ENCODE measurements around the gene AP2B1.

The AP2B1 gene

GRCh38 chr17:35709874-35710273, 122.8 kb downstream of the AP2B1 start:
- no peak for TF ChIP-seq CTCF (conservative IDR thresholded peaks at IDR 0.05)
- H3K27ac ChIP-seq, result peak overlapping the region; percentile 40

- no peak for TF ChIP-seq CTCF (conservative IDR thresholded peaks at IDR 0.05)
- H3K27ac ChIP-seq, result no peak overlapping the region
Measured at GRCh38 chr17:35710950-35711349, 123.8 kb downstream of the AP2B1 start.

GRCh38 chr17:35713069-35713728, 126.1 kb downstream of the AP2B1 start:
- TF ChIP-seq CTCF (conservative IDR thresholded peaks at IDR 0.05), result no peak
- no peak overlapping the region for H3K27ac ChIP-seq

GRCh38 chr17:35714988-35715387, 127.9 kb downstream of the AP2B1 start:
- no peak for TF ChIP-seq CTCF (conservative IDR thresholded peaks at IDR 0.05)
- no peak overlapping the region for H3K27ac ChIP-seq

GRCh38 chr17:35715416-35715815, 128.3 kb downstream of the AP2B1 start:
- TF ChIP-seq CTCF (conservative IDR thresholded peaks at IDR 0.05), result no peak
- H3K27ac ChIP-seq, result no peak overlapping the region

- TF ChIP-seq CTCF (conservative IDR thresholded peaks at IDR 0.05), result no peak
- H3K27ac ChIP-seq, result peak overlapping the region; percentile 30; the same call in 1 of the 2 replicates
Measured at GRCh38 chr17:35716173-35716572, 129.1 kb downstream of the AP2B1 start.

- TF ChIP-seq CTCF (conservative IDR thresholded peaks at IDR 0.05), result no peak
- peak overlapping the region; percentile 30 for H3K27ac ChIP-seq
Measured at GRCh38 chr17:35716897-35717465, 129.9 kb downstream of the AP2B1 start.

Data from VCaP (cell line).